K562 (cell line): Measurements from ENCODE around the gene LPGAT1. TPM values are rescaled to one million over a fixed set of nuclear protein-coding genes. Genes with fewer than 3 reads are reported as not detected.

Experiments
- ARID3A ChIP-seq: IDR thresholded peaks from 2 replicates; pipeline ENCODE4 v1.6.1; 2012; ENCODE audit warnings: low read depth, low read length, improper control_type of control experiment, borderline replicate concordance
- CSDE1 ChIP-seq, 2 experiments: fragments of 450-650 bp; IDR thresholded peaks; 2 replicates each; pipeline ENCODE4 v1.6.1; 2016; ENCODE audit warnings: mild to moderate bottlenecking in 1 of 2
- EWSR1 ChIP-seq: fragments of 450-650 bp; IDR thresholded peaks from 2 replicates; pipeline ENCODE4 v1.6.1; 2018; ENCODE audit warnings: borderline replicate concordance, mild to moderate bottlenecking, low read depth, moderate library complexity; ENCODE audit not compliant: partially characterized antibody
- GABPB1 ChIP-seq: sonication (generic); formaldehyde crosslinking; IDR thresholded peaks from 2 replicates; pipeline ENCODE4 v1.8.0; 2022; ENCODE audit warnings: mild to moderate bottlenecking, missing genetic modification reagents
- GATA2 ChIP-seq: sonication (generic); formaldehyde crosslinking; IDR thresholded peaks from 2 replicates; pipeline ENCODE4 v1.4.0; 2020; ENCODE audit warnings: mild to moderate bottlenecking, missing genetic modification reagents
- IFI16 ChIP-seq: fragments of 250-450 bp; sonication (Bioruptor Pico); IDR thresholded peaks from 2 replicates; pipeline ENCODE4 v2.1.2; 2022; ENCODE audit warnings: mild to moderate bottlenecking, inconsistent platforms
- L3MBTL2 ChIP-seq: fragments of 450-650 bp; IDR thresholded peaks from 2 replicates; pipeline ENCODE4 v1.6.1; 2016; ENCODE audit warnings: mild to moderate bottlenecking, moderate library complexity
- MAZ ChIP-seq, 2 experiments: fragments of 450-650 bp in 1 of 2; sonication (generic) in 1 of 2; formaldehyde crosslinking; IDR thresholded peaks in 1 of 2; conservative IDR thresholded peaks in 1 of 2; 2 replicates each; pipeline versions ENCODE4 v1.4.0 to v1.5.0; 2020; ENCODE audit warnings: mild to moderate bottlenecking in 1 of 2, missing genetic modification reagents in 1 of 2
- MLX ChIP-seq, 2 experiments: fragments of 450-650 bp in 1 of 2; sonication (generic) in 1 of 2; formaldehyde crosslinking; conservative IDR thresholded peaks; 2 replicates each; pipeline versions ENCODE4 v1.4.0 to v1.8.1; 2020 to 2022; ENCODE audit warnings: mild to moderate bottlenecking in 1 of 2, missing genetic modification reagents in 1 of 2
- NEUROD1 ChIP-seq: fragments of 150-350 bp; IDR thresholded peaks from 2 replicates; pipeline ENCODE4 v1.6.1; 2014; ENCODE audit warnings: borderline replicate concordance, low read length, low read depth; ENCODE audit not compliant: partially characterized antibody
- NFIC ChIP-seq: fragments of 450-650 bp; IDR thresholded peaks from 2 replicates; pipeline ENCODE4 v1.6.1; 2017; ENCODE audit warnings: mild to moderate bottlenecking, inconsistent platforms
- NKRF ChIP-seq: fragments of 450-650 bp; IDR thresholded peaks from 2 replicates; pipeline ENCODE4 v1.6.1; 2016; ENCODE audit warnings: borderline replicate concordance
- NR4A1 ChIP-seq, 2 experiments: fragments of 250-450 bp in 1 of 2; fragments of 450-650 bp in 1 of 2; sonication (Bioruptor Pico) in 1 of 2; IDR thresholded peaks; 2 replicates each; pipeline versions ENCODE4 v1.4.0 to v1.6.1; 2016 to 2020; ENCODE audit warnings: mild to moderate bottlenecking in 2 of 2, missing compliant biosample characterization in 1 of 2, missing genetic modification characterization in 1 of 2, moderate library complexity in 1 of 2
- PURB ChIP-seq: sonication (generic); formaldehyde crosslinking; IDR thresholded peaks from 2 replicates; pipeline ENCODE4 v1.9.0; 2021; ENCODE audit warnings: low read depth, mild to moderate bottlenecking, missing genetic modification reagents
- RB1 ChIP-seq: fragments of 450-650 bp; IDR thresholded peaks from 2 replicates; pipeline ENCODE4 v1.6.1; 2017; ENCODE audit warnings: low read depth, mild to moderate bottlenecking
- SMARCC2 ChIP-seq: fragments of 450-650 bp; IDR thresholded peaks from 2 replicates; pipeline ENCODE4 v1.6.1; 2017; ENCODE audit warnings: antibody characterized with exemption, moderate library complexity, mild to moderate bottlenecking, low read depth
- TBL1XR1 ChIP-seq, 2 experiments: IDR thresholded peaks; 2 replicates each; pipeline ENCODE4 v1.6.1; 2012; ENCODE audit warnings: improper control_type of control experiment in 2 of 2, low read length in 2 of 2, mild to moderate bottlenecking in 1 of 2
- XRCC4 ChIP-seq: IDR thresholded peaks from one replicate; pipeline ENCODE4 v1.6.1; 2011; ENCODE audit not compliant: insufficient read depth, insufficient read length; ENCODE audit errors: extremely low read depth
- ZNF121 ChIP-seq: sonication (generic); formaldehyde crosslinking; conservative IDR thresholded peaks from 2 replicates; pipeline ENCODE4 v1.8.0; 2022; ENCODE audit warnings: missing genetic modification reagents
- ZNF174 ChIP-seq: fragments of 250-450 bp; sonication (Bioruptor Pico); IDR thresholded peaks from 2 replicates; pipeline ENCODE4 v1.4.0; 2020; ENCODE audit warnings: mild to moderate bottlenecking
- ZNF274 ChIP-seq: IDR thresholded peaks from 2 replicates; pipeline ENCODE4 v1.6.1; 2011; ENCODE audit warnings: low read depth, mild to moderate bottlenecking, low read length, moderate library complexity, borderline replicate concordance
- ZNF324 ChIP-seq: fragments of 250-450 bp; sonication (Bioruptor Pico); IDR thresholded peaks from 2 replicates; pipeline ENCODE4 v1.4.0; 2020; ENCODE audit warnings: mild to moderate bottlenecking
- ZNF668 ChIP-seq: fragments of 250-450 bp; sonication (Bioruptor Pico); IDR thresholded peaks from 2 replicates; pipeline ENCODE4 v1.8.0; 2022; ENCODE audit warnings: mild to moderate bottlenecking, inconsistent platforms
- polyA plus RNA-seq, 8 experiments: library from polyadenylated mRNA; depleted of rRNA in 4 of 8; stranded (reverse) in 5 of 8; unstranded in 3 of 8; fragments of >200 nt; fragmentation: Nextera tagmentation in 2 of 8; fragmentation: Illumina TruSeq in 1 of 8; extraction: Ambion mirVana in 2 of 8; extraction: Trizol in 1 of 8; gene quantifications; 2 replicates each; pipeline versions ENCODE4 v1.2.1 to v1.2.3, GENCODE V29; 2011 to 2014; ENCODE audit warnings: inconsistent platforms in 1 of 8, missing spikeins in 1 of 8
- total RNA-seq, 7 experiments: library from RNA; depleted of rRNA in 6 of 7; stranded (reverse); fragments of >200 nt in 6 of 7; fragmentation: Illumina TruSeq in 2 of 7; extraction: Trizol in 2 of 7; gene quantifications; 2 replicates each; pipeline versions ENCODE4 v1.2.1 to v1.2.3, GENCODE V29; 2011 to 2021; ENCODE audit warnings: low replicate concordance in 1 of 7

The LPGAT1 gene
- total and polyA plus RNA-seq, 9 of the 15 experiments (the other 6 are each of a cell fraction or from before 2014, with no cell fraction given), result 5.7 to 31.4 (median 16.3) TPM

GRCh38 chr1:211722277-211723175, 108.0 kb downstream of the LPGAT1 start (continued):
- TF ChIP-seq RB1 (no peak), PURB (CRISPR knock-in tag) (no peak), EWSR1 (no peak), NKRF (no peak), ZNF174 (no peak), SMARCC2 (peak; percentile 89), ARID3A (0 out of 2 replicates have a peak, but pooled peaks have one; percentile 43), IFI16 (CRISPR knock-in tag) (no peak), MLX (CRISPR knock-in tag; conservative IDR thresholded peaks at IDR 0.05) (0 out of 4 replicates have a peak, but pooled peaks of 1 of the 2 experiments have one; percentile 55), GATA2 (peak; percentile 77), MAZ (CRISPR knock-in tag; conservative IDR thresholded peaks at IDR 0.05 in 1 of 2, IDR thresholded peaks at IDR 0.05 in 1 of 2) (peak; percentile 37 to 80; a peak in 2 of 4 replicates), XRCC4 (no peak), GABPB1 (no peak), L3MBTL2 (peak; percentile 68), ZNF324 (CRISPR knock-in tag) (no peak), ZNF668 (CRISPR knock-in tag) (no peak; the same call in 1 of the 2 replicates), NFIC (peak; percentile 69), ZNF121 (CRISPR knock-in tag) (no peak), ZNF274 (no peak), NR4A1 (CRISPR knock-in tag; IDR thresholded peaks at IDR 0.05) (no peak), NR4A1 (tag; IDR thresholded peaks at IDR 0.05) (peak; percentile 74; the same call in 1 of the 2 replicates), NEUROD1 (no peak), TBL1XR1 (IDR thresholded peaks at IDR 0.05; ENCODE audit: low read length in 2 of 2) (peak in 1 of 2 experiments; percentile 78; a peak in 1 of 4 replicates), CSDE1 (IDR thresholded peaks at IDR 0.05) (0 out of 4 replicates have a peak, but pooled peaks of 1 of the 2 experiments have one; percentile 53)
